ENCODE results near the gene CSF1. TPM values are rescaled to one million over a fixed set of nuclear protein-coding genes. Genes with fewer than 3 reads are reported as not detected.

The CSF1 gene
- total RNA-seq, 1 donor from 2014 or later, result 13.9 TPM

- intact Hi-C loops (cut with micrococcal nuclease), result no loop called here
- Histone ChIP-seq H3K36me3 (no peaks in the 10 kb centered on the region), H3K4me3 (no peak overlapping the region), H3K9me3 (replicated peaks) (no peaks in the 10 kb centered on the region), H3K27me3 (ENCODE audit: low read depth) (no peaks in the 10 kb centered on the region), H3K4me1 (peaks cover 10% of the 10 kb centered on the region), H3K27ac (replicated peaks) (no peak overlapping the region)
- DNase-seq, result no peak
- TF ChIP-seq, protein P1, sequence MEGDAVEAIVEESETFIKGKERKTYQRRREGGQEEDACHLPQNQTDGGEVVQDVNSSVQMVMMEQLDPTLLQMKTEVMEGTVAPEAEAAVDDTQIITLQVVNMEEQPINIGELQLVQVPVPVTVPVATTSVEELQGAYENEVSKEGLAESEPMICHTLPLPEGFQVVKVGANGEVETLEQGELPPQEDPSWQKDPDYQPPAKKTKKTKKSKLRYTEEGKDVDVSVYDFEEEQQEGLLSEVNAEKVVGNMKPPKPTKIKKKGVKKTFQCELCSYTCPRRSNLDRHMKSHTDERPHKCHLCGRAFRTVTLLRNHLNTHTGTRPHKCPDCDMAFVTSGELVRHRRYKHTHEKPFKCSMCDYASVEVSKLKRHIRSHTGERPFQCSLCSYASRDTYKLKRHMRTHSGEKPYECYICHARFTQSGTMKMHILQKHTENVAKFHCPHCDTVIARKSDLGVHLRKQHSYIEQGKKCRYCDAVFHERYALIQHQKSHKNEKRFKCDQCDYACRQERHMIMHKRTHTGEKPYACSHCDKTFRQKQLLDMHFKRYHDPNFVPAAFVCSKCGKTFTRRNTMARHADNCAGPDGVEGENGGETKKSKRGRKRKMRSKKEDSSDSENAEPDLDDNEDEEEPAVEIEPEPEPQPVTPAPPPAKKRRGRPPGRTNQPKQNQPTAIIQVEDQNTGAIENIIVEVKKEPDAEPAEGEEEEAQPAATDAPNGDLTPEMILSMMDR (IDR thresholded peaks at IDR 0.05; ENCODE audit: borderline replicate concordance), result no peak
Observed at GRCh38 chr1:109944541-109944940, 33.9 kb downstream of the CSF1 start.

DNA sequence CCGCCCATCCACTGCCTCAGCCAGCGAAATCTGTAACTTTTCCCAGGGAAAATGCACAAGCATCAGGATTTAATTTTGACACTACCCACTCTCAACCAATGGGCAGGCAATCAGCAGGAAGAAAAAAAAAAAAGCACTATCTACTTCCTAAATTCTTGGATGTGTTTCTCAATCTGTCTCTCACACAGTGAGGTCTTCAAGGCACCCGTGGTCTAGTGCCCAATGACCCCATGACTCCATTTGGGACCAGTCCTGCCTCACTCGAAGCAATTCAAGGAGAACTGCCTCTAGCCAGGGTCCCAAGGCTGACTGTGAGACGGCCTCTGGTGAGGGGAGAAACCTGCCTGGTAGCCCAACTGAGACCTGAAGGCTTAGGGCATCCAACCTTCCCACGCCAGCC lies 35.9 kb downstream of the CSF1 start:
- H3K9me3 ChIP-seq (replicated peaks), result no peaks in the 10 kb centered on the region
- DNase-seq, result no peak
- no peaks in the 10 kb centered on the region for H3K27me3 ChIP-seq (ENCODE audit: low read depth)
- peaks cover 10% of the 10 kb centered on the region for H3K4me1 ChIP-seq
- H3K27ac ChIP-seq (replicated peaks), result no peak overlapping the region
- TF ChIP-seq, protein P1 (IDR thresholded peaks at IDR 0.05; ENCODE audit: borderline replicate concordance), result no peak
- H3K4me3 ChIP-seq, result no peak overlapping the region
- no peaks in the 10 kb centered on the region for H3K36me3 ChIP-seq
- intact Hi-C loops (cut with micrococcal nuclease), result no loop called here

GRCh38 chr1:109947582-109948284 lies 37.1 kb downstream of the CSF1 start:
- TF ChIP-seq, protein P1 (IDR thresholded peaks at IDR 0.05; ENCODE audit: borderline replicate concordance), result no peak
- intact Hi-C loops (cut with micrococcal nuclease), result no loop called here
- peak overlapping the region; percentile 31 for H3K27ac ChIP-seq (replicated peaks)

DNA sequence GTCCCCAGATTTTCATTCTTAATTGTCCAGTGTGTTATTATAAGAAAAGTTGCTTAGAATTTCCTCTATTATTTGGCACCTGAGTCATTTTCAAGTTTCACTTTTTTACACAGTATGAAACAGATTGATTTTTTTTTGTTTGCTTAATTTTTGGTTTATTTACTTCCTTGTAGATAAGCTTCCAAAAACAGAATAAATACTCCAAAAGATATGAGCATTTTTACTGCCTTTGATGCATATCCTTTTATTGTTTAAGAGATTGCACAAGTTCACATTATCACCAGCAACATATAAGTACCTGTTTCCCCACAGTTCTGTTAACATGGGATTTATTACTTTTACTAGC lies 37.6 kb downstream of the CSF1 start:
- Histone ChIP-seq H3K9me3 (replicated peaks) (no peaks in the 10 kb centered on the region), H3K36me3 (no peaks in the 10 kb centered on the region), H3K4me1 (peaks cover 10% of the 10 kb centered on the region), H3K27me3 (ENCODE audit: low read depth) (no peaks in the 10 kb centered on the region), H3K4me3 (no peak overlapping the region), H3K27ac (replicated peaks) (peak overlapping the region; percentile 31)
- intact Hi-C loops (cut with micrococcal nuclease), result no loop called here
- no peak for DNase-seq
- TF ChIP-seq, protein P1 (IDR thresholded peaks at IDR 0.05; ENCODE audit: borderline replicate concordance), result no peak

More at GRCh38 chr1:109947582-109948284, 37.1 kb downstream of the CSF1 start:
- Histone ChIP-seq H3K4me3 (no peak overlapping the region), H3K4me1 (peaks cover 10% of the 10 kb centered on the region), H3K27me3 (ENCODE audit: low read depth) (no peaks in the 10 kb centered on the region), H3K9me3 (replicated peaks) (no peaks in the 10 kb centered on the region), H3K36me3 (no peaks in the 10 kb centered on the region)
- no peak for DNase-seq

GRCh38 chr1:109950038-109950437 lies 39.4 kb downstream of the CSF1 start:
- Histone ChIP-seq H3K27ac (replicated peaks) (no peak overlapping the region), H3K4me3 (no peak overlapping the region), H3K36me3 (no peaks in the 10 kb centered on the region), H3K4me1 (peaks cover 20% of the 10 kb centered on the region), H3K9me3 (replicated peaks) (no peaks in the 10 kb centered on the region), H3K27me3 (ENCODE audit: low read depth) (no peaks in the 10 kb centered on the region)
- DNase-seq, result no peak
- intact Hi-C loops (cut with micrococcal nuclease), result no loop called here
- TF ChIP-seq, protein P1 (IDR thresholded peaks at IDR 0.05; ENCODE audit: borderline replicate concordance), result no peak
